ENCODE data around the gene PRAMEF12. TPM values are rescaled to one million over a fixed set of nuclear protein-coding genes. Genes with fewer than 3 reads are reported as not detected.

The PRAMEF12 gene
- total RNA-seq, 1 donor from 2014 or later: 0.54 TPM

GRCh38 chr1:12769976-12770505 lies 3.5 kb upstream of the PRAMEF12 start:
- Mint-ChIP-seq H3K4me1 (ENCODE audit: low read depth, unreplicated experiment) (no peaks in the 10 kb centered on the region), H3K27me3 (ENCODE audit: unreplicated experiment) (no peaks in the 10 kb centered on the region), H3K36me3 (ENCODE audit: unreplicated experiment) (no peaks in the 10 kb centered on the region), H3K27ac (ENCODE audit: unreplicated experiment) (no peak overlapping the region), H3K4me3 (ENCODE audit: unreplicated experiment) (no peak overlapping the region), H3K9me3 (ENCODE audit: unreplicated experiment) (peaks cover 4% of the 10 kb centered on the region)
- no peak for TF ChIP-seq CTCF (IDR thresholded peaks at IDR 0.05; ENCODE audit: partially characterized antibody, unreplicated experiment)
- no peak for DNase-seq

- peaks cover 4% of the 10 kb centered on the region for H3K9me3 Mint-ChIP-seq (ENCODE audit: unreplicated experiment)
Observed at GRCh38 chr1:12770620-12771019, 2.9 kb upstream of the PRAMEF12 start.

GRCh38 chr1:12771186-12771585 lies 2.4 kb upstream of the PRAMEF12 start:
- H3K36me3 Mint-ChIP-seq (ENCODE audit: unreplicated experiment): no peaks in the 10 kb centered on the region
- no peak overlapping the region for H3K27ac Mint-ChIP-seq (ENCODE audit: unreplicated experiment)
- H3K27me3 Mint-ChIP-seq (ENCODE audit: unreplicated experiment): no peaks in the 10 kb centered on the region
- H3K9me3 Mint-ChIP-seq (ENCODE audit: unreplicated experiment): peaks cover 4% of the 10 kb centered on the region
- no peak for TF ChIP-seq CTCF (IDR thresholded peaks at IDR 0.05; ENCODE audit: partially characterized antibody, unreplicated experiment)
- no peak overlapping the region for H3K4me3 Mint-ChIP-seq (ENCODE audit: unreplicated experiment)
- DNase-seq: no peak
- H3K4me1 Mint-ChIP-seq (ENCODE audit: low read depth, unreplicated experiment): no peaks in the 10 kb centered on the region

More at GRCh38 chr1:12770620-12771019, 2.9 kb upstream of the PRAMEF12 start:
- no peak for TF ChIP-seq CTCF (IDR thresholded peaks at IDR 0.05; ENCODE audit: partially characterized antibody, unreplicated experiment)
- Mint-ChIP-seq H3K4me1 (ENCODE audit: low read depth, unreplicated experiment) (no peaks in the 10 kb centered on the region), H3K27me3 (ENCODE audit: unreplicated experiment) (no peaks in the 10 kb centered on the region), H3K4me3 (ENCODE audit: unreplicated experiment) (no peak overlapping the region), H3K27ac (ENCODE audit: unreplicated experiment) (no peak overlapping the region), H3K36me3 (ENCODE audit: unreplicated experiment) (no peaks in the 10 kb centered on the region)
- DNase-seq: no peak

- H3K4me1 Mint-ChIP-seq (ENCODE audit: low read depth, unreplicated experiment): no peaks in the 10 kb centered on the region
- no peak overlapping the region for H3K27ac Mint-ChIP-seq (ENCODE audit: unreplicated experiment)
- TF ChIP-seq CTCF (IDR thresholded peaks at IDR 0.05; ENCODE audit: partially characterized antibody, unreplicated experiment): no peak
- DNase-seq: no peak
- peaks cover 4% of the 10 kb centered on the region for H3K9me3 Mint-ChIP-seq (ENCODE audit: unreplicated experiment)
- H3K4me3 Mint-ChIP-seq (ENCODE audit: unreplicated experiment): no peak overlapping the region
- no peaks in the 10 kb centered on the region for H3K27me3 Mint-ChIP-seq (ENCODE audit: unreplicated experiment)
- H3K36me3 Mint-ChIP-seq (ENCODE audit: unreplicated experiment): no peaks in the 10 kb centered on the region
Observed at GRCh38 chr1:12772520-12772919, 1.0 kb upstream of the PRAMEF12 start.

- DNase-seq: no peak
- no peak overlapping the region for H3K4me3 Mint-ChIP-seq (ENCODE audit: unreplicated experiment)
- H3K36me3 Mint-ChIP-seq (ENCODE audit: unreplicated experiment): no peaks in the 10 kb centered on the region
- no peaks in the 10 kb centered on the region for H3K27me3 Mint-ChIP-seq (ENCODE audit: unreplicated experiment)
- H3K9me3 Mint-ChIP-seq (ENCODE audit: unreplicated experiment): peaks cover 2% of the 10 kb centered on the region
- H3K27ac Mint-ChIP-seq (ENCODE audit: unreplicated experiment): no peak overlapping the region
- TF ChIP-seq CTCF (IDR thresholded peaks at IDR 0.05; ENCODE audit: partially characterized antibody, unreplicated experiment): no peak
- no peaks in the 10 kb centered on the region for H3K4me1 Mint-ChIP-seq (ENCODE audit: low read depth, unreplicated experiment)
Observed at GRCh38 chr1:12774801-12775345, 1.3 kb downstream of the PRAMEF12 start.

Measured in glutamatergic neuron (in vitro differentiated cells).